H1 (cell line): ENCODE results near the gene ADGRG1. TPM values are rescaled to one million over a fixed set of nuclear protein-coding genes. Genes with fewer than 3 reads are reported as not detected.
A peak's percentile ranks its signal among the peaks of the same experiment; 100 is the strongest.

Experiments
- CTCF ChIA-PET: fragments of 300-600 bp; sonication (Branson Sonifier 250); formaldehyde crosslinking; loops from one replicate; lab custom pipeline; 2021; ENCODE audit not compliant: partially characterized antibody; lab: Charles Lee
- POLR2A ChIA-PET: fragments of 300-600 bp; sonication (Branson Sonifier 250); formaldehyde crosslinking; loops from one replicate; lab custom pipeline; 2021; ENCODE audit warnings: inconsistent platforms; ENCODE audit not compliant: partially characterized antibody; lab: Charles Lee
- DNase-seq, 2 experiments: peaks; one replicate each; pipeline versions ENCODE4 v3.0.0 to v3.0.0-alpha.2; 2010 to 2022; ENCODE audit warnings: low spot score in 2 of 2, low read depth in 1 of 2, mixed read lengths in 1 of 2
- FAIRE-seq: peaks from 2 replicates; lab custom pipeline; 2011; peaks lifted over from hg19 to GRCh38; lab: Jason Lieb, UNC
- H2AFZ ChIP-seq: 2 replicates; pipeline ENCODE4 v1.8.1; 2012; ENCODE audit warnings: low read length, inconsistent platforms
- H2AK5ac ChIP-seq: 2 replicates; pipeline ENCODE4 v1.6.1; 2013; ENCODE audit warnings: low read depth, low read length
- H2BK120ac ChIP-seq: replicated peaks from 2 replicates; pipeline ENCODE3; 2013; ENCODE audit warnings: low read depth, low read length, inconsistent platforms
- H2BK12ac ChIP-seq: 2 replicates; pipeline ENCODE4 v1.6.1; 2013; ENCODE audit warnings: low read depth, low read length
- H2BK15ac ChIP-seq: 2 replicates; pipeline ENCODE4 v1.6.1; 2013; ENCODE audit warnings: low read length
- H2BK20ac ChIP-seq: 2 replicates; pipeline ENCODE4 v1.6.1; 2013; ENCODE audit warnings: low read length
- H2BK5ac ChIP-seq: 2 replicates; pipeline ENCODE4 v1.6.1; 2013; ENCODE audit warnings: low read depth, low read length
- H3K14ac ChIP-seq: 2 replicates; pipeline ENCODE4 v1.6.1; 2013; ENCODE audit warnings: inconsistent platforms; ENCODE audit not compliant: insufficient read length
- H3K18ac ChIP-seq: 2 replicates; pipeline ENCODE4 v1.6.1; 2013; ENCODE audit warnings: low read length; ENCODE audit errors: extremely low read depth
- H3K23ac ChIP-seq: 2 replicates; pipeline ENCODE4 v1.6.1; 2013; ENCODE audit warnings: inconsistent platforms; ENCODE audit not compliant: insufficient read length
- H3K23me2 ChIP-seq: 2 replicates; pipeline ENCODE4 v1.6.1; 2013; ENCODE audit warnings: low read depth, low read length
- H3K27ac ChIP-seq: 2 replicates; pipeline ENCODE4 v1.6.1; 2011; ENCODE audit warnings: low read depth, low read length, inconsistent platforms
- H3K27me3 ChIP-seq, 4 experiments: replicated peaks in 1 of 4; 1 replicate in 1 of 4; 2 replicates in 3 of 4; pipeline versions ENCODE4 v1.6.1 to v1.8.1; 2011 to 2013; ENCODE audit warnings: low read length in 3 of 4, mild to moderate bottlenecking in 3 of 4, inconsistent platforms in 2 of 4, mixed read lengths in 2 of 4, moderate library complexity in 1 of 4; ENCODE audit not compliant: control insufficient read depth in 3 of 4, insufficient read depth in 3 of 4; ENCODE audit errors: extremely low read depth in 1 of 4
- H3K36me3 ChIP-seq, 4 experiments: 2 replicates each; pipeline versions ENCODE4 v1.6.1 to v1.8.1; 2011 to 2013; ENCODE audit warnings: mild to moderate bottlenecking in 4 of 4, low read length in 3 of 4, moderate library complexity in 2 of 4, control low read depth in 1 of 4, inconsistent platforms in 1 of 4; ENCODE audit not compliant: insufficient read depth in 4 of 4, control insufficient read depth in 2 of 4
- H3K4ac ChIP-seq: replicated peaks from 2 replicates; pipeline ENCODE3; 2013; ENCODE audit warnings: low read length, low read depth, mixed read lengths, inconsistent platforms; ENCODE audit not compliant: insufficient read length
- H3K4me1 ChIP-seq, 4 experiments: replicated peaks in 1 of 4; 1 replicate in 1 of 4; 2 replicates in 3 of 4; pipeline versions ENCODE4 v1.6.1 to v1.8.1; 2011 to 2013; ENCODE audit warnings: low read length in 3 of 4, inconsistent platforms in 2 of 4, mixed read lengths in 1 of 4; ENCODE audit not compliant: insufficient read depth in 4 of 4, control insufficient read depth in 3 of 4
- H3K4me2 ChIP-seq, 2 experiments: 2 replicates each; pipeline versions ENCODE4 v1.6.1 to v1.8.1; 2011 to 2013; ENCODE audit warnings: low read depth in 2 of 2, low read length in 2 of 2, control low read depth in 1 of 2, inconsistent platforms in 1 of 2, mild to moderate bottlenecking in 1 of 2; ENCODE audit not compliant: insufficient read depth in 1 of 2
- H3K4me3 ChIP-seq, 4 experiments: fragments of 200-600, 300-600 bp in 1 of 4; sonication (generic), shearing (Covaris generic), sonication (Bioruptor Twin) in 1 of 4; 2 replicates each; pipeline versions ENCODE4 v1.5.1 to v1.8.1; 2011 to 2016; ENCODE audit warnings: low read length in 4 of 4, low read depth in 3 of 4, control low read depth in 2 of 4, inconsistent platforms in 2 of 4, mild to moderate bottlenecking in 2 of 4, mixed read lengths in 1 of 4, moderate library complexity in 1 of 4; ENCODE audit not compliant: insufficient read depth in 2 of 4; ENCODE audit errors: extremely low read depth in 1 of 4
- H3K56ac ChIP-seq: replicated peaks from 2 replicates; pipeline ENCODE3; 2013; ENCODE audit warnings: low read depth, mild to moderate bottlenecking, mixed read lengths, low read length, inconsistent platforms; ENCODE audit not compliant: insufficient read length
- H3K79me1 ChIP-seq: 2 replicates; pipeline ENCODE4 v1.6.1; 2013; ENCODE audit warnings: low read depth, low read length, control low read depth
- H3K79me2 ChIP-seq, 2 experiments: 2 replicates each; pipeline versions ENCODE4 v1.6.1 to v1.8.1; 2012 to 2013; ENCODE audit warnings: low read length in 2 of 2, mild to moderate bottlenecking in 2 of 2, inconsistent platforms in 1 of 2; ENCODE audit not compliant: insufficient read depth in 2 of 2, control insufficient read depth in 1 of 2
- H3K9ac ChIP-seq, 4 experiments: replicated peaks in 1 of 4; 1 replicate in 1 of 4; 2 replicates in 3 of 4; pipeline versions ENCODE4 v1.6.1 to v1.8.1; 2011 to 2013; ENCODE audit warnings: low read depth in 3 of 4, low read length in 3 of 4, control low read depth in 2 of 4, mild to moderate bottlenecking in 2 of 4, moderate library complexity in 2 of 4, inconsistent platforms in 1 of 4; ENCODE audit errors: extremely low read depth in 1 of 4
- H3K9me3 ChIP-seq, 2 experiments: 2 replicates each; pipeline versions ENCODE4 v1.6.1 to v1.8.1; 2012 to 2013; ENCODE audit warnings: mild to moderate bottlenecking in 2 of 2, moderate library complexity in 2 of 2, control low read depth in 1 of 2, inconsistent platforms in 1 of 2, low read depth in 1 of 2, low read length in 1 of 2, mixed read lengths in 1 of 2; ENCODE audit not compliant: insufficient read depth in 2 of 2
- H4K20me1 ChIP-seq, 2 experiments: replicated peaks in 1 of 2; 2 replicates each; pipeline versions ENCODE3 to v1.8.1; 2011 to 2013; ENCODE audit warnings: inconsistent platforms in 2 of 2, low read length in 2 of 2, mild to moderate bottlenecking in 1 of 2; ENCODE audit not compliant: insufficient read depth in 2 of 2, control insufficient read depth in 1 of 2
- H4K5ac ChIP-seq: 2 replicates; pipeline ENCODE4 v1.6.1; 2013; ENCODE audit warnings: low read length, low read depth, mixed read lengths, inconsistent platforms; ENCODE audit not compliant: insufficient read length
- H4K8ac ChIP-seq: 2 replicates; pipeline ENCODE4 v1.8.0; 2013; ENCODE audit warnings: mild to moderate bottlenecking, moderate library complexity, low read length, inconsistent platforms; ENCODE audit not compliant: insufficient read depth; ENCODE audit errors: extremely low read depth
- H4K91ac ChIP-seq: replicated peaks from 2 replicates; pipeline ENCODE3; 2013; ENCODE audit warnings: low read length, mixed read lengths, inconsistent platforms; ENCODE audit not compliant: insufficient read length
- BACH1 ChIP-seq: IDR thresholded peaks from 2 replicates; pipeline ENCODE4 v1.6.1; 2012; ENCODE audit warnings: low read length, improper control_type of control experiment
- CHD2 ChIP-seq: IDR thresholded peaks from 2 replicates; pipeline ENCODE4 v1.6.1; 2012; ENCODE audit warnings: low read length, improper control_type of control experiment
- GTF2F1 ChIP-seq: IDR thresholded peaks from 2 replicates; pipeline ENCODE4 v1.6.1; 2012; ENCODE audit warnings: low read depth, low read length, improper control_type of control experiment, borderline replicate concordance
- MAX ChIP-seq: IDR thresholded peaks from 2 replicates; pipeline ENCODE4 v1.6.1; 2012; ENCODE audit warnings: inconsistent platforms
- RXRA ChIP-seq: IDR thresholded peaks from 2 replicates; pipeline ENCODE4 v1.6.1; 2011; ENCODE audit warnings: low read depth, mild to moderate bottlenecking, low read length, moderate library complexity; ENCODE audit not compliant: insufficient read depth
- SIRT6 ChIP-seq: IDR thresholded peaks from one replicate; pipeline ENCODE4 v1.7.1; 2012; ENCODE audit warnings: low read length, inconsistent platforms
- SP1 ChIP-seq: IDR thresholded peaks from 2 replicates; pipeline ENCODE4 v1.6.1; 2011; ENCODE audit warnings: low read depth, low read length
- SP2 ChIP-seq: IDR thresholded peaks from 2 replicates; pipeline ENCODE4 v1.6.1; 2012; ENCODE audit warnings: mild to moderate bottlenecking, low read length, inconsistent platforms
- SRF ChIP-seq: IDR thresholded peaks from 2 replicates; pipeline ENCODE4 v1.6.1; 2011; ENCODE audit warnings: mild to moderate bottlenecking, low read depth, low read length, moderate library complexity
- USF2 ChIP-seq: IDR thresholded peaks from 2 replicates; pipeline ENCODE4 v1.6.1; 2011; ENCODE audit warnings: low read length, improper control_type of control experiment
- WGBS, 2 experiments: shearing (Covaris generic) in 1 of 2; methylation state at CpG; one replicate each; pipeline versions ENCODE4 v1.1.6 to v1.1.7; 2013 to 2015; ENCODE audit warnings: low lambda C conversion rate in 2 of 2, mixed read lengths in 2 of 2, inconsistent platforms in 1 of 2, low coverage in 1 of 2, missing lambda C conversion rate in 1 of 2; ENCODE audit not compliant: insufficient replicate concordance in 2 of 2, insufficient coverage in 1 of 2, insufficient read length in 1 of 2; ENCODE audit errors: extremely low coverage in 1 of 2, missing lambda C conversion rate in 1 of 2; 5-methylcytosine and 5-hydroxymethylcytosine counted together
- polyA plus RNA-seq, 7 experiments: library from polyadenylated mRNA; depleted of rRNA in 3 of 7; stranded (reverse) in 5 of 7; unstranded in 2 of 7; fragments of >200 nt in 5 of 7; fragments of 200-250 nt in 2 of 7; gene quantifications; 1 replicate in 5 of 7; 2 replicates in 1 of 7; 4 replicates in 1 of 7; pipeline versions ENCODE4 v1.2.1 to v1.2.3, GENCODE V29; 2011 to 2013; ENCODE audit warnings: missing spikeins in 2 of 7, mixed read lengths in 2 of 7
- total RNA-seq: library from RNA; stranded (reverse); fragmentation: NEBNext Ultra II Directional; extraction: Animal tissue kit (Norgen Biotek cat#: 25700); gene quantifications from 2 replicates; pipeline ENCODE4 v1.2.1, GENCODE V29; 2021

Gene ADGRG1
- total and polyA plus RNA-seq, 2 of the 8 experiments (the other 6 are each of a cell fraction or from before 2014, with no cell fraction given) = 1.3 to 2.6 TPM

GRCh38 chr16:57615813-57616212, 12.6 kb upstream of the ADGRG1 start:
- Histone ChIP-seq H3K79me2 (no peaks in the 10 kb centered on the region), H4K91ac (no peak overlapping the region), H2BK20ac (no peak overlapping the region), H3K4ac (no peak overlapping the region), H4K8ac (no peak overlapping the region), H3K4me3 (no peak overlapping the region), H4K20me1 (no peaks in the 10 kb centered on the region), H2BK15ac (no peak overlapping the region), H3K27me3 (no peaks in the 10 kb centered on the region), H4K5ac (no peak overlapping the region), H3K4me2 (no peak overlapping the region), H3K9ac (no peak overlapping the region), H3K9me3 (no peaks in the 10 kb centered on the region), H3K56ac (no peak overlapping the region), H3K79me1 (no peaks in the 10 kb centered on the region), H3K18ac (no peak overlapping the region), H3K23me2 (peaks cover 3% of the 10 kb centered on the region; the same call in 1 of the 2 replicates), H3K23ac (no peak overlapping the region), H3K27ac (no peak overlapping the region), H2BK120ac (no peak overlapping the region), H3K4me1 (peaks cover 0 to 17% (median 12%) of the 10 kb centered on the region in 4 experiments; a peak in 6 of 7 replicates), H3K36me3 (no peaks in the 10 kb centered on the region), H2BK12ac (no peak overlapping the region), H2AK5ac (no peak overlapping the region), H2AFZ (no peak overlapping the region), H3K14ac (no peak overlapping the region), H2BK5ac (no peak overlapping the region)
- POLR2A ChIA-PET = interaction anchor here (1.9 kb wide), 1 partner anchor 8 kb away, joined by 4 read pairs; no protein-coding TSS in a partner anchor
- peak in 1 of 2 experiments; percentile 14 for DNase-seq
- 87% methylated on average over 10 of the region's 10 CpGs; no CpG with 5 or more reads in 1 of the 2 experiments for WGBS, 2 experiments
- no peak for FAIRE-seq
- CTCF ChIA-PET = interaction anchor here (1.2 to 4.1 kb wide), 3 partner anchors 15 to 33 kb away, joined by 3 to 28 read pairs (median 12); no protein-coding TSS in a partner anchor
- TF ChIP-seq MAX (no peak), SP2 (no peak), BACH1 (no peak), SRF (no peak), GTF2F1 (no peak), RXRA (no peak), USF2 (no peak), SP1 (no peak), SIRT6 (no peak), CHD2 (no peak)
